SK-N-SH treated with all-trans-retinoic acid at 6 μM for 48 hours (cell line): ENCODE measurements around the gene EXD3.
"Not testable (repeated sequence)": the region's sequence is repeated elsewhere in the genome, so short reads cannot be mapped to it uniquely, and the experiment has no call there.

Source experiments
- ATAC-seq: fragments of 200-7000 bp; cut with Tn5 transposase; 3 replicates; pipeline ENCODE4 v1.9.1; 2020; ENCODE audit warnings: mild to moderate bottlenecking, moderate library complexity
- ARNTL ChIP-seq: fragments of 450-650 bp; formaldehyde crosslinking; IDR thresholded peaks from 2 replicates; pipeline ENCODE4 v1.5.0; 2020; ENCODE audit warnings: low read depth, mild to moderate bottlenecking, moderate library complexity, borderline replicate concordance
- BACH2 ChIP-seq: fragments of 250-450 bp; sonication (Bioruptor Pico); IDR thresholded peaks from 2 replicates; pipeline ENCODE4 v1.9.0; 2021; ENCODE audit warnings: mild to moderate bottlenecking, borderline replicate concordance
- CREB5 ChIP-seq: fragments of 250-450 bp; sonication (Bioruptor Pico); IDR thresholded peaks from 2 replicates; pipeline ENCODE4 v1.5.1; 2020; ENCODE audit warnings: low read depth, mild to moderate bottlenecking, moderate library complexity
- CSRNP3 ChIP-seq: fragments of 250-450 bp; sonication (Bioruptor Pico); IDR thresholded peaks from 2 replicates; pipeline ENCODE4 v1.5.1; 2021; ENCODE audit warnings: mild to moderate bottlenecking, moderate library complexity
- GLIS3 ChIP-seq: fragments of 250-450 bp; sonication (Bioruptor Pico); IDR thresholded peaks from 2 replicates; pipeline ENCODE4 v1.5.0; 2020; ENCODE audit warnings: mild to moderate bottlenecking, moderate library complexity
- ISL1 ChIP-seq: fragments of 250-450 bp; sonication (Bioruptor Pico); IDR thresholded peaks from 2 replicates; pipeline ENCODE4 v2.1.2; 2022; ENCODE audit warnings: mild to moderate bottlenecking, moderate library complexity
- OSR1 ChIP-seq: fragments of 250-450 bp; sonication (Bioruptor Pico); IDR thresholded peaks from 2 replicates; pipeline ENCODE4 v1.8.0; 2022; ENCODE audit warnings: moderate library complexity, mild to moderate bottlenecking, inconsistent platforms
- PATZ1 ChIP-seq: fragments of 250-450 bp; sonication (Bioruptor Pico); IDR thresholded peaks from 2 replicates; pipeline ENCODE4 v1.8.0; 2020; ENCODE audit warnings: mild to moderate bottlenecking, moderate library complexity, borderline replicate concordance
- POU6F1 ChIP-seq: fragments of 250-450 bp; sonication (Bioruptor Pico); IDR thresholded peaks from 2 replicates; pipeline ENCODE4 v1.8.0; 2021; ENCODE audit warnings: low read depth, mild to moderate bottlenecking, moderate library complexity, borderline replicate concordance
- PPARA ChIP-seq: fragments of 250-450 bp; sonication (Bioruptor Pico); IDR thresholded peaks from 2 replicates; pipeline ENCODE4 v1.5.0; 2020; ENCODE audit warnings: mild to moderate bottlenecking, borderline replicate concordance
- RARB ChIP-seq: fragments of 250-450 bp; sonication (Bioruptor Pico); IDR thresholded peaks from 2 replicates; pipeline ENCODE4 v1.8.0; 2021; ENCODE audit warnings: mild to moderate bottlenecking, moderate library complexity
- SNAI2 ChIP-seq: fragments of 250-450 bp; sonication (Bioruptor Pico); IDR thresholded peaks from 2 replicates; pipeline ENCODE4 v1.5.0; 2020; ENCODE audit warnings: mild to moderate bottlenecking, moderate library complexity
- TCF4 ChIP-seq: fragments of 250-450 bp; sonication (Bioruptor Pico); IDR thresholded peaks from 2 replicates; pipeline ENCODE4 v1.8.0; 2021; ENCODE audit warnings: mild to moderate bottlenecking, moderate library complexity, borderline replicate concordance
- TOX ChIP-seq: fragments of 250-450 bp; sonication (Bioruptor Pico); IDR thresholded peaks from 2 replicates; pipeline ENCODE4 v1.8.0; 2021; ENCODE audit warnings: mild to moderate bottlenecking, moderate library complexity, borderline replicate concordance
- ZFP3 ChIP-seq: fragments of 250-450 bp; sonication (Bioruptor Pico); IDR thresholded peaks from 2 replicates; pipeline ENCODE4 v1.5.0; 2020; ENCODE audit warnings: mild to moderate bottlenecking, moderate library complexity
- ZFP30 ChIP-seq: fragments of 450-650 bp; formaldehyde crosslinking; IDR thresholded peaks from 2 replicates; pipeline ENCODE4 v1.5.0; 2022; ENCODE audit warnings: mild to moderate bottlenecking, moderate library complexity
- ZNF70 ChIP-seq: fragments of 450-650 bp; formaldehyde crosslinking; IDR thresholded peaks from 2 replicates; pipeline ENCODE4 v1.5.0; 2020; ENCODE audit warnings: mild to moderate bottlenecking, moderate library complexity
- ZNF8 ChIP-seq: fragments of 450-650 bp; formaldehyde crosslinking; IDR thresholded peaks from 2 replicates; pipeline ENCODE4 v1.5.0; 2020; ENCODE audit warnings: mild to moderate bottlenecking, moderate library complexity

Gene EXD3

GRCh38 chr9:137387114-137387890 lies 35.7 kb downstream of the EXD3 start (continued):
- TF ChIP-seq POU6F1 (CRISPR knock-in tag) (no peak), TCF4 (CRISPR knock-in tag) (no peak), ZFP3 (CRISPR knock-in tag) (no peak), GLIS3 (no peak)

- ATAC-seq, result not testable (repeated sequence)
Observed at GRCh38 chr9:137386507-137387113, 36.4 kb downstream of the EXD3 start.

- no peak for ATAC-seq
- TF ChIP-seq PATZ1 (CRISPR knock-in tag) (no peak), POU6F1 (CRISPR knock-in tag) (no peak), TCF4 (CRISPR knock-in tag) (no peak), ZNF8 (CRISPR knock-in tag) (no peak), SNAI2 (CRISPR knock-in tag) (no peak), BACH2 (CRISPR knock-in tag) (no peak), CSRNP3 (CRISPR knock-in tag) (no peak)
Observed at GRCh38 chr9:137385061-137385655, 37.8 kb downstream of the EXD3 start.

GRCh38 chr9:137383784-137384756 lies 38.9 kb downstream of the EXD3 start:
- TF ChIP-seq ZNF70 (CRISPR knock-in tag) (no peak), ISL1 (CRISPR knock-in tag) (no peak), ZFP3 (CRISPR knock-in tag) (no peak), RARB (CRISPR knock-in tag) (no peak), CREB5 (CRISPR knock-in tag) (no peak), TOX (no peak), SNAI2 (CRISPR knock-in tag) (no peak), ARNTL (CRISPR knock-in tag) (no peak), PPARA (CRISPR knock-in tag) (no peak), ZFP30 (no peak), PATZ1 (CRISPR knock-in tag) (no peak), OSR1 (no peak)
- TF ChIP-seq, all 23 proteins: peak for 0
- no peak for ATAC-seq
